Lower lobe of right lung (tissue), 2 donors: ENCODE data around the gene DAB1. TPM values are rescaled to one million over a fixed set of nuclear protein-coding genes. Genes with fewer than 3 reads are reported as not detected.

ENCODE experiments used
- ATAC-seq, 2 donors: fragments of 200-7000 bp; cut with Tn5 transposase; one replicate each; pipeline ENCODE4 v1.9.1; 2020 to 2022; ENCODE audit warnings: mild to moderate bottlenecking in 2 of 2, moderate library complexity in 2 of 2
- DNase-seq: peaks from one replicate; pipeline ENCODE4 v3.0.0-alpha.2; 2020
- H3K27ac ChIP-seq: fragments of 200-600 bp; one replicate; pipeline ENCODE4 v1.8.0; 2022
- H3K27me3 ChIP-seq: fragments of 200-600 bp; one replicate; pipeline ENCODE4 v1.8.0; 2022; ENCODE audit warnings: low read depth
- H3K36me3 ChIP-seq: fragments of 200-600 bp; one replicate; pipeline ENCODE4 v1.8.0; 2022; ENCODE audit warnings: mild to moderate bottlenecking
- H3K4me1 ChIP-seq: fragments of 200-600 bp; one replicate; pipeline ENCODE4 v1.8.0; 2022
- H3K4me3 ChIP-seq: fragments of 200-600 bp; one replicate; pipeline ENCODE4 v1.8.0; 2022; ENCODE audit warnings: mild to moderate bottlenecking
- H3K9me3 ChIP-seq: fragments of 200-600 bp; one replicate; pipeline ENCODE4 v1.8.0; 2022
- CTCF ChIP-seq: fragments of 200-600 bp; IDR thresholded peaks from one replicate; pipeline ENCODE4 v1.8.0; 2022; ENCODE audit warnings: antibody characterized with exemption, mild to moderate bottlenecking
- intact Hi-C: fragments of 100-400 bp; cut with DNase I; formaldehyde crosslinking; loops from one replicate; pipeline ENCODE4 v1.11.0; 2022
- total RNA-seq: library from RNA; stranded (reverse); fragmentation: NEBNext Ultra II Directional; extraction: Animal tissue kit (Norgen Biotek cat#: 25700); gene quantifications from one replicate; pipeline ENCODE4 v1.2.1, GENCODE V29; 2021
- donor health status: DM: no; HTN: yes; CAD: no; lungs with severe emphysema.

DAB1 gene
- total RNA-seq, 1 donor from 2014 or later = 1.9 TPM

GRCh38 chr1:57252597-57253294 is 171.1 kb downstream of the DAB1 start:
- intact Hi-C loops = no loop called here
- ATAC-seq (no peak), DNase-seq (no peak)
- Histone ChIP-seq H3K4me1 (no peaks in the 10 kb centered on the region), H3K36me3 (no peaks in the 10 kb centered on the region), H3K4me3 (no peak overlapping the region), H3K27ac (no peak overlapping the region), H3K9me3 (peaks cover 3% of the 10 kb centered on the region), H3K27me3 (no peaks in the 10 kb centered on the region)
- no peak for TF ChIP-seq CTCF

DNA sequence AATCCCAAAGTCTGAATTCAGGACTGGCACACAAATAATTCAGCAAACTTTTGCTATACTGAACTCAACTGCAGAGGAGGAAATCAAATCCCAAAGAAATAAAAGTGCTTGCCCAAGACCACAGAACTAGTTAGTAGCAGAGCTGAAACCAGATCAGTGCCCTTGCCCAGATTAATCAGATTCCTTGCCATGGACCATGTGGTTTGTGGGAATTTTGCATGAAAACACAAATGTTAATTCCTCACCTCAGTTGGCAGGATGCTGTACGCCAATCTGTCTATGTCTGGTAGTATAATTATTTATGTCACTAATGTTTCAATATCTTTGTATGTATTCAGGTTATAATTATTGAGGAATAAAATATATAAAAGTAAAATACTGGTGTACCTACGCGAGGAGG is 173.8 kb downstream of the DAB1 start:
- Histone ChIP-seq H3K9me3 (no peaks in the 10 kb centered on the region), H3K4me1 (no peaks in the 10 kb centered on the region), H3K4me3 (no peak overlapping the region), H3K27me3 (no peaks in the 10 kb centered on the region), H3K36me3 (no peaks in the 10 kb centered on the region), H3K27ac (no peak overlapping the region)
- intact Hi-C loops = no loop called here
- DNase-seq (no peak), ATAC-seq (no peak)
- TF ChIP-seq CTCF = no peak

GRCh38 chr1:57249511-57249910 is 174.3 kb downstream of the DAB1 start:
- no peak overlapping the region for H3K27ac ChIP-seq
- H3K4me3 ChIP-seq = no peak overlapping the region
- no peaks in the 10 kb centered on the region for H3K27me3 ChIP-seq
- no peak for ATAC-seq
- H3K9me3 ChIP-seq = no peaks in the 10 kb centered on the region
- no peaks in the 10 kb centered on the region for H3K36me3 ChIP-seq
- intact Hi-C loops = no loop called here
- no peak for TF ChIP-seq CTCF
- H3K4me1 ChIP-seq = no peaks in the 10 kb centered on the region
- DNase-seq = no peak

DNA sequence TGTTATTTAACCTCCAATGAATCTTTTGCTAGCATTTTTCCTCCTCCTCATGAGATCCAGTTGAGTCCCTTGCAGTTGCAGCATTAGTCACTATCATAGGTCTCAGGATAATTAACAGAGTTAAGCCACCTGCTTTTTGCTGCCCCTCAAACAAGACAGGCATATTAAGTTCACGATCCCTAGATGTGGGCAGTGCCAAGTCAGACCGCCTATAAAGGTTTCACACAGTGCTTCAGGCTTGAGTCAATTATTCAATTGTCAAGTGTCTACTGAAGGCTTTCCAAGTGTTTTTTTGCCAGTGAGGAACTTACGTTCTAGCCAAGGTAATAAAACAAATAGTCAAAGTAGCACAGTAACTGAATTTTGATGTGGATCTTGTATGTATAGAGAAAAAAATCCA is 175.0 kb downstream of the DAB1 start:
- intact Hi-C loops = no loop called here
- TF ChIP-seq CTCF = no peak
- Histone ChIP-seq H3K27ac (no peak overlapping the region), H3K4me3 (no peak overlapping the region), H3K9me3 (no peaks in the 10 kb centered on the region), H3K4me1 (no peaks in the 10 kb centered on the region), H3K36me3 (no peaks in the 10 kb centered on the region), H3K27me3 (no peaks in the 10 kb centered on the region)
- DNase-seq (no peak), ATAC-seq (no peak)

DNA sequence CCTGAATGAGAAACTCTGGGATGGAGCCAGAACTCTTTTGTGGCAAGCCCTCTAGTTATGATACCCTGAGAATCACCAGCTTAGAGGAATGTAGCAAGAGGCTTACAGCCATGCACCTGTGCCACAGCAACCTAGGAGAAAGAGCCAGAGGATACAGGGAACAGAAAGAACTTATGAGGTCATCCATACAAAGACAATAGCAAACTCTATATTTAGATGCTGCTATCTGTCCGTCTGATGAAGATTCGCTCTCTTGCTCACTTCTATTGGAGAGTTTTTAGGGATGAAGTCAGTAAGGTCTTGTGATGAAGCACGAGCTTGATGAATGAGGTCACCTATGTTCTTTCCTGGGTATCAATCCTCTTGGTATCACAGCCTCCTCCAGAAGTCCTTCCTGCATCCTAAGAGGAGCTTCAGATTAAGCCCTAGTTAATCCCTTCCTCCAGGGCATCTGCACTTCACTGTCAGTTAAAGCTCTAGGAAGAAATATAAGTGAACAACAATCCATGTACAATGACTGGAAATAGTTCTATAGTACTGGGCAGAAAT is 185.6 kb downstream of the DAB1 start:
- Histone ChIP-seq H3K27me3 (no peaks in the 10 kb centered on the region), H3K9me3 (no peaks in the 10 kb centered on the region), H3K4me1 (no peaks in the 10 kb centered on the region), H3K4me3 (no peak overlapping the region), H3K27ac (no peak overlapping the region), H3K36me3 (no peaks in the 10 kb centered on the region)
- intact Hi-C loops = no loop called here
- no peak for TF ChIP-seq CTCF
- ATAC-seq (no peak), DNase-seq (no peak)
